Neural cell (in vitro differentiated cells): ENCODE measurements around the gene SLC25A22. TPM values are rescaled to one million over a fixed set of nuclear protein-coding genes. Genes with fewer than 3 reads are reported as not detected.

ENCODE experiments used
- H2AFZ ChIP-seq: fragments of 200-600, 300-800 bp; sonication (generic), shearing (Covaris generic); 2 replicates; pipeline ENCODE4 v1.6.0; 2014; ENCODE audit warnings: low read depth, mild to moderate bottlenecking, antibody characterized with exemption, low read length, moderate library complexity
- H3F3A ChIP-seq: fragments of 200-600 bp; shearing (Covaris generic); 2 replicates; pipeline ENCODE4 v1.6.1; 2016; ENCODE audit warnings: mild to moderate bottlenecking, moderate library complexity, mixed read lengths, antibody characterized with exemption, low read length; ENCODE audit not compliant: insufficient read depth, poor library complexity, severe bottlenecking
- H3K27ac ChIP-seq: fragments of 200-600, 300-800 bp; sonication (generic), shearing (Covaris generic); 2 replicates; pipeline ENCODE4 v1.5.1; 2014; ENCODE audit warnings: mild to moderate bottlenecking, low read length, moderate library complexity
- H3K27me3 ChIP-seq: fragments of 300-800, 200-600 bp; sonication (generic), shearing (Covaris generic); 2 replicates; pipeline ENCODE4 v1.6.0; 2014; ENCODE audit warnings: mild to moderate bottlenecking, low read depth, low read length, moderate library complexity; ENCODE audit not compliant: insufficient read depth
- H3K36me3 ChIP-seq: fragments of 300-800, 200-600 bp; sonication (generic), shearing (Covaris generic); 2 replicates; pipeline ENCODE4 v1.5.1; 2014; ENCODE audit warnings: mild to moderate bottlenecking, antibody characterized with exemption, low read length, moderate library complexity; ENCODE audit not compliant: insufficient read depth
- H3K4me2 ChIP-seq: fragments of 300-800, 200-600 bp; sonication (generic), shearing (Covaris generic); 2 replicates; pipeline ENCODE4 v1.6.0; 2014; ENCODE audit warnings: mild to moderate bottlenecking, low read length
- H3K4me3 ChIP-seq: fragments of 300-800, 200-600 bp; sonication (generic), shearing (Covaris generic); 2 replicates; pipeline ENCODE4 v1.5.1; 2014; ENCODE audit warnings: mild to moderate bottlenecking, low read length, moderate library complexity
- H3K79me2 ChIP-seq: fragments of 200-600 bp; shearing (Covaris generic); replicated peaks from 2 replicates; pipeline ENCODE4 v1.6.0; 2014; ENCODE audit warnings: mild to moderate bottlenecking, low read length, moderate library complexity; ENCODE audit not compliant: insufficient read depth
- H3K9ac ChIP-seq: fragments of 300-800, 200-600 bp; sonication (generic), shearing (Covaris generic); 2 replicates; pipeline ENCODE4 v1.6.1; 2016; ENCODE audit warnings: mild to moderate bottlenecking, low read length, mixed read lengths
- H3K9me2 ChIP-seq: fragments of 200-600 bp; shearing (Covaris generic); 2 replicates; pipeline ENCODE4 v1.6.1; 2016; ENCODE audit warnings: mild to moderate bottlenecking, low read length, mixed read lengths; ENCODE audit not compliant: insufficient read depth
- H3K9me3 ChIP-seq: fragments of 200-600, 300-800 bp; sonication (generic), shearing (Covaris generic); 2 replicates; pipeline ENCODE4 v1.6.1; 2016; ENCODE audit warnings: mild to moderate bottlenecking, mixed run types, low read length, moderate library complexity, mixed read lengths
- H4K20me1 ChIP-seq: fragments of 200-600 bp; shearing (Covaris generic); 2 replicates; pipeline ENCODE4 v1.6.1; 2016; ENCODE audit warnings: mild to moderate bottlenecking, mixed run types; ENCODE audit not compliant: insufficient read depth
- CTCF ChIP-seq: fragments of 450-650 bp; IDR thresholded peaks from 2 replicates; pipeline ENCODE4 v1.5.1; 2014; ENCODE audit warnings: antibody characterized with exemption, mild to moderate bottlenecking, moderate library complexity; ENCODE audit not compliant: poor library complexity, severe bottlenecking
- EP300 ChIP-seq: fragments of 450-650 bp; conservative IDR thresholded peaks from 2 replicates; pipeline ENCODE4 v1.6.1; 2014; ENCODE audit warnings: antibody characterized with exemption, mild to moderate bottlenecking, moderate library complexity; ENCODE audit not compliant: poor library complexity, severe bottlenecking
- EZH2 ChIP-seq: fragments of 200-600, 300-800 bp; shearing (Covaris generic), sonication (generic); IDR thresholded peaks from 2 replicates; pipeline ENCODE4 v1.6.1; 2014; ENCODE audit warnings: antibody characterized with exemption, low read length, borderline replicate concordance, mild to moderate bottlenecking; ENCODE audit not compliant: insufficient read depth, poor library complexity, severe bottlenecking
- MXI1 ChIP-seq: fragments of 450-650 bp; conservative IDR thresholded peaks from 2 replicates; pipeline ENCODE4 v1.6.1; 2014; ENCODE audit warnings: antibody characterized with exemption, mild to moderate bottlenecking; ENCODE audit not compliant: poor library complexity, severe bottlenecking
- POLR2AphosphoS5 ChIP-seq: IDR thresholded peaks from 2 replicates; pipeline ENCODE4 v1.6.1; 2012
- RAD21 ChIP-seq: fragments of 450-650 bp; conservative IDR thresholded peaks from 2 replicates; pipeline ENCODE4 v1.6.1; 2014; ENCODE audit warnings: antibody characterized with exemption, mild to moderate bottlenecking, moderate library complexity
- REST ChIP-seq: IDR thresholded peaks from 2 replicates; pipeline ENCODE4 v1.6.1; 2012; ENCODE audit warnings: borderline replicate concordance
- SMC3 ChIP-seq: fragments of 450-650 bp; conservative IDR thresholded peaks from 2 replicates; pipeline ENCODE4 v1.6.1; 2014; ENCODE audit warnings: antibody characterized with exemption, mild to moderate bottlenecking, moderate library complexity; ENCODE audit not compliant: poor library complexity
- TAF1 ChIP-seq: IDR thresholded peaks from 2 replicates; pipeline ENCODE4 v1.6.1; 2012; ENCODE audit warnings: low read depth
- polyA plus RNA-seq: library from polyadenylated mRNA; depleted of rRNA; stranded (reverse); fragments of >200 nt; gene quantifications from 2 replicates; pipeline ENCODE4 v1.2.3, GENCODE V29; 2014

SLC25A22 gene
- polyA plus RNA-seq, 1 donor from 2014 or later = 40.9 TPM

DNA sequence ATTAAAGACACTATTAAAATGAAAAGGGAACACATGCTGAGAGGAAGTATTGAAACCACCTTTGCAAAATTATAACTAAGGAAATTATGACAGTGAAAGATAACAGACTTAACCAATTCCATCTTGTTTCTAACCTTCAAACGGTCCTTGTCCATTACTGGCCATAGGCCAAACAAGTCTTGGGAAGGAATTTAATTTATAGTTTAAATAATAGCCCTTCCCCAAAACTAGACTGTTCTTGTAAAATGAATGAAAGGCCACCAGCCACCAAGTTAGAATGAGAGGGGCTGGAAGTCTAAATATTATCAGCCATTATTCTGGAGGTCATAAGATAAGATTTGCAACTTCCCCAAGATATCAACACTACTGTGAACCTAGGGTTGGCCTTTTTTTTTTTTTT, 52.7 kb downstream of the SLC25A22 start:
- Histone ChIP-seq H3K79me2 (peaks cover 22% of the 10 kb centered on the region), H3K4me2 (no peak overlapping the region), H2AFZ (no peak overlapping the region), H3K9ac (no peak overlapping the region), H3F3A (no peaks in the 10 kb centered on the region), H3K4me3 (no peak overlapping the region), H3K27me3 (no peaks in the 10 kb centered on the region), H4K20me1 (no peaks in the 10 kb centered on the region), H3K9me2 (no peaks in the 10 kb centered on the region), H3K36me3 (no peaks in the 10 kb centered on the region), H3K9me3 (no peaks in the 10 kb centered on the region), H3K27ac (no peak overlapping the region)
- TF ChIP-seq EP300 = no peak
- no peak for TF ChIP-seq CTCF
- TF ChIP-seq REST = no peak
- TF ChIP-seq RAD21 = no peak
- TF ChIP-seq EZH2 = no peak
- TF ChIP-seq MXI1 = no peak
- no peak for TF ChIP-seq SMC3
- no peak for TF ChIP-seq TAF1
- no peak for TF ChIP-seq POLR2AphosphoS5

DNA sequence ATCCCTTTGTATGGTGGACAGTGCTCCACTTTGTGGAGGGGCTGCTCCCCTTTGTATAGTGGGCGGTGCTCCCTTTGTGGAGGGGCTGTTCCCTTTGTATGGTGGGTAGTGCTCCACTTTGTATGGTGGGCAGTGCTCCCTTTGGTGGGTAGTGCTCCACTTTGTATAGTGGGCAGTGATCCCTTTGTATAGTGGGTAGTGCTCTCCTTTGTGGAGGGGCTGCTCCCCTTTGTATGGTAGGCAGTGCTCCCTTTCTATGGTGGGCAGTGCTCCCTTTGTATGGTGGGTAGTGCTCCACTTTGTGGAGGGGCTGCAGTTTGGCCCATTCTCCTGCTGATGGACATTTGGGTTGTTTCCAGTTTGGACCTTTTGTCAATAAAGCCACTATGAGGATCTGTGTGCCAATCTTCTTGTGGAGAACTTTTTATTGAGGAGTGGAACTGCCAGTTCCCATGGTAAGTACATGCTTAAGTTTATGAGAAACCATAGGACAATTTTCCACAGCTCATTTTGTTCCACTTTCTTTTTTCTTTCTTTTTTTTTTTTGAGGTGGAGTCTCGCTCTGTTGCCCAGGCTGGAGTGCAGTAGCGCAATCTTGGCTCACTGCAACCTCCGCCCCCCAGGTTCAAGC, 55.4 kb downstream of the SLC25A22 start:
- H3K9ac ChIP-seq = no peak overlapping the region
- no peaks in the 10 kb centered on the region for H3K9me3 ChIP-seq
- H4K20me1 ChIP-seq = no peaks in the 10 kb centered on the region
- no peaks in the 10 kb centered on the region for H3K79me2 ChIP-seq
- no peaks in the 10 kb centered on the region for H3F3A ChIP-seq
- H3K9me2 ChIP-seq = no peaks in the 10 kb centered on the region
- no peak for TF ChIP-seq POLR2AphosphoS5
- no peak for TF ChIP-seq TAF1
- TF ChIP-seq MXI1 = no peak
- no peak for TF ChIP-seq EP300
- no peak for TF ChIP-seq REST
- no peak for TF ChIP-seq RAD21
- no peak for TF ChIP-seq SMC3
- TF ChIP-seq CTCF = no peak
- TF ChIP-seq EZH2 = no peak
- H3K4me3 ChIP-seq = no peak overlapping the region
- no peaks in the 10 kb centered on the region for H3K36me3 ChIP-seq
- no peak overlapping the region for H2AFZ ChIP-seq
- H3K27ac ChIP-seq = no peak overlapping the region
- H3K27me3 ChIP-seq = no peaks in the 10 kb centered on the region
- no peak overlapping the region for H3K4me2 ChIP-seq
